ENCODE results near the gene FGFBP1. TPM values are rescaled to one million over a fixed set of nuclear protein-coding genes. Genes with fewer than 3 reads are reported as not detected.

FGFBP1 gene
- total RNA-seq, 1 experiment from 2014 or later, result not detected

- no peak for DNase-seq (ENCODE audit: low read depth in 1 of 2, low spot score in 2 of 2)
- Histone ChIP-seq H3K36me3 (no peaks in the 10 kb centered on the region), H3K27ac (peak overlapping the region; percentile 64), H3K9me3 (replicated peaks) (no peaks in the 10 kb centered on the region), H3K4me3 (no peak overlapping the region), H3K4me1 (replicated peaks) (peaks cover 14% of the 10 kb centered on the region), H3K27me3 (replicated peaks) (no peaks in the 10 kb centered on the region)
Observed at GRCh38 chr4:15894393-15894792, 44.1 kb downstream of the FGFBP1 start.

GRCh38 chr4:15893962-15894361, 44.6 kb downstream of the FGFBP1 start:
- H3K27ac ChIP-seq, result peak overlapping the region; percentile 64
- no peaks in the 10 kb centered on the region for H3K36me3 ChIP-seq

DNA sequence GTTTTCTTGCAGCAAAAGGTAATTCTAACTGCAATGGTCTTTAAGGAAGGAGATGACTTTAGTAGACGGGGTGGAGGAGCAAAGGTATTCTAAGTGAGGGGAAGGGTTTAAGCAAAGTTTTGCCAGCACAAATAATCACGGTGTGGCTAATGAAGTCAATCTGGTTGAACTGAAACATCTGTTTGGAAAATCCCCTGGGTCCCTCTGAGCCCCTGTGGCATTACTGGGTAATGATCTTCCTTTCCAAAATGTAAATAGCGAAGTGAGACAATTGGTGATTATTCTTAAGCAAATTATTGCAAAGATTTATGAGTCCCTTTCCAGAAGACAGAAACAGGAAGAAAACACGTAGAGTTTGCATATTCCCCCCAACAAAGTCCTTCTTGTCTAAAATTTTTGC, 47.2 kb downstream of the FGFBP1 start:
- no peak for DNase-seq (ENCODE audit: low read depth in 1 of 2, low spot score in 2 of 2)
- Histone ChIP-seq H3K36me3 (no peaks in the 10 kb centered on the region), H3K4me3 (no peak overlapping the region), H3K9me3 (replicated peaks) (no peaks in the 10 kb centered on the region), H3K4me1 (replicated peaks) (peaks cover 14% of the 10 kb centered on the region), H3K27me3 (replicated peaks) (no peaks in the 10 kb centered on the region), H3K27ac (no peak overlapping the region)

More at GRCh38 chr4:15893962-15894361, 44.6 kb downstream of the FGFBP1 start:
- Histone ChIP-seq H3K4me1 (replicated peaks) (peaks cover 14% of the 10 kb centered on the region), H3K4me3 (no peak overlapping the region), H3K9me3 (replicated peaks) (no peaks in the 10 kb centered on the region), H3K27me3 (replicated peaks) (no peaks in the 10 kb centered on the region)
- peak; percentile 70 to 77 for DNase-seq (ENCODE audit: low read depth in 1 of 2, low spot score in 2 of 2)

GRCh38 chr4:15890246-15890829, 48.2 kb downstream of the FGFBP1 start:
- Histone ChIP-seq H3K4me3 (no peak overlapping the region), H3K9me3 (replicated peaks) (no peaks in the 10 kb centered on the region), H3K27ac (no peak overlapping the region), H3K27me3 (replicated peaks) (no peaks in the 10 kb centered on the region), H3K4me1 (replicated peaks) (peaks cover 14% of the 10 kb centered on the region), H3K36me3 (no peaks in the 10 kb centered on the region)
- no peak for DNase-seq (ENCODE audit: low read depth in 1 of 2, low spot score in 2 of 2)

DNA sequence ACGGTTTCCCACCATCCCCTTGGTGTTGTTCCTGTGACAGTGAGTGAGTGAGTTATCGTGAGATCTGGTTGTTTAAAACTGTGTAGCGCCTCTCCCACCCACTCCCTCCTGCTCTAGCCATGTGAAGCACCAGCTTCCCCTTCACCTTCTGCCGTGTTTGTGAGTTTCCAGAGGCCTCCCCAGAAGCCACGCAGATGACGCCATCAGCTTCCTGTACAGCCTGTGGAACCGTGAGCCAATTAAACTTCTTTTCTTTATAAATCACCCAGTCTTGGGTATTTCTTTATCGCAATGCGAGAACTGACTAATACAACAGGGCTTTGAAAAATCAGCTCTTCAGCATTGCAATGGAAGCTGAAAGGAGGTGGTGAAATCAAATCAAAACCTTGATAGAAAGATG, 50.0 kb downstream of the FGFBP1 start:
- Histone ChIP-seq H3K4me1 (replicated peaks) (peaks cover 3% of the 10 kb centered on the region), H3K27me3 (replicated peaks) (no peaks in the 10 kb centered on the region), H3K9me3 (replicated peaks) (no peaks in the 10 kb centered on the region), H3K4me3 (no peak overlapping the region), H3K27ac (no peak overlapping the region), H3K36me3 (no peaks in the 10 kb centered on the region)
- DNase-seq (ENCODE audit: low read depth in 1 of 2, low spot score in 2 of 2), result no peak

Other genes with a start within 250 kb of the FGFBP1 start
- gene BST1, start 235.7 kb downstream of the FGFBP1 start, total RNA-seq (2014; rRNA removed; shearing (Covaris generic)), result 14.2 and 19.3 TPM in 2 replicates
- gene CD38, start 160.4 kb downstream of the FGFBP1 start, total RNA-seq (2014; rRNA removed; shearing (Covaris generic)), result 0.05 TPM in 1 of 2 replicates, not detected in the other
- not detected in 2 replicates for gene FGFBP2, start 24.4 kb upstream of the FGFBP1 start, total RNA-seq (2014; rRNA removed; shearing (Covaris generic))
- 0.47 TPM in 1 of 2 replicates, not detected in the other for gene PROM1, start 145.3 kb upstream of the FGFBP1 start, total RNA-seq (2014; rRNA removed; shearing (Covaris generic))